ENCODE data around the gene TBCCD1.

Gene TBCCD1

GRCh38 chr3:186540221-186540834 is 26.8 kb downstream of the TBCCD1 start:
- ATAC-seq (ENCODE audit: insufficient read depth, low read depth) = peak; percentile 97
- peaks cover 19% of the 10 kb centered on the region for H3K36me3 ChIP-seq (ENCODE audit: insufficient read depth, low read length)
- TF ChIP-seq, protein P1, sequence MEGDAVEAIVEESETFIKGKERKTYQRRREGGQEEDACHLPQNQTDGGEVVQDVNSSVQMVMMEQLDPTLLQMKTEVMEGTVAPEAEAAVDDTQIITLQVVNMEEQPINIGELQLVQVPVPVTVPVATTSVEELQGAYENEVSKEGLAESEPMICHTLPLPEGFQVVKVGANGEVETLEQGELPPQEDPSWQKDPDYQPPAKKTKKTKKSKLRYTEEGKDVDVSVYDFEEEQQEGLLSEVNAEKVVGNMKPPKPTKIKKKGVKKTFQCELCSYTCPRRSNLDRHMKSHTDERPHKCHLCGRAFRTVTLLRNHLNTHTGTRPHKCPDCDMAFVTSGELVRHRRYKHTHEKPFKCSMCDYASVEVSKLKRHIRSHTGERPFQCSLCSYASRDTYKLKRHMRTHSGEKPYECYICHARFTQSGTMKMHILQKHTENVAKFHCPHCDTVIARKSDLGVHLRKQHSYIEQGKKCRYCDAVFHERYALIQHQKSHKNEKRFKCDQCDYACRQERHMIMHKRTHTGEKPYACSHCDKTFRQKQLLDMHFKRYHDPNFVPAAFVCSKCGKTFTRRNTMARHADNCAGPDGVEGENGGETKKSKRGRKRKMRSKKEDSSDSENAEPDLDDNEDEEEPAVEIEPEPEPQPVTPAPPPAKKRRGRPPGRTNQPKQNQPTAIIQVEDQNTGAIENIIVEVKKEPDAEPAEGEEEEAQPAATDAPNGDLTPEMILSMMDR (IDR thresholded peaks at IDR 0.05; ENCODE audit: borderline replicate concordance, extremely low read depth, low read length, poor library complexity, severe bottlenecking) = peak; percentile 86
- no peak for TF ChIP-seq EZH2 (IDR thresholded peaks at IDR 0.05; ENCODE audit: borderline replicate concordance, low read depth, low read length, severe bottlenecking)
- DNase-seq = peak; percentile 75
- peak overlapping the region; percentile 44 for H3K4me2 ChIP-seq (ENCODE audit: insufficient read depth, low read length)
- no peak overlapping the region for H3K27ac ChIP-seq (ENCODE audit: low read length)
- no peak overlapping the region for H3K4me3 ChIP-seq (ENCODE audit: low read depth in 1 of 2, low read length in 2 of 2)
- no peak overlapping the region for H2AFZ ChIP-seq (ENCODE audit: low read depth, low read length)
- H3K9ac ChIP-seq (ENCODE audit: low read depth, low read length) = no peak overlapping the region
- H3K9me3 ChIP-seq (ENCODE audit: insufficient read depth, low read length, severe bottlenecking) = no peaks in the 10 kb centered on the region
- H3K79me2 ChIP-seq (ENCODE audit: insufficient read depth, low read length) = no peaks in the 10 kb centered on the region
- no peaks in the 10 kb centered on the region for H4K20me1 ChIP-seq (ENCODE audit: insufficient read depth, low read length)
- H3K4me1 ChIP-seq (ENCODE audit: insufficient read depth, low read length) = no peaks in the 10 kb centered on the region
- no peaks in the 10 kb centered on the region for H3K27me3 ChIP-seq (ENCODE audit: insufficient read depth, low read length, poor library complexity)

GRCh38 chr3:186538779-186539178 is 28.4 kb downstream of the TBCCD1 start:
- no peak for DNase-seq
- Histone ChIP-seq H3K4me1 (ENCODE audit: insufficient read depth, low read length) (no peaks in the 10 kb centered on the region), H3K4me3 (ENCODE audit: low read depth in 1 of 2, low read length in 2 of 2) (no peak overlapping the region), H3K4me2 (ENCODE audit: insufficient read depth, low read length) (no peak overlapping the region), H4K20me1 (ENCODE audit: insufficient read depth, low read length) (no peaks in the 10 kb centered on the region), H3K36me3 (ENCODE audit: insufficient read depth, low read length) (peaks cover 7% of the 10 kb centered on the region), H3K27ac (ENCODE audit: low read length) (no peak overlapping the region), H3K79me2 (ENCODE audit: insufficient read depth, low read length) (no peaks in the 10 kb centered on the region), H3K27me3 (ENCODE audit: insufficient read depth, low read length, poor library complexity) (no peaks in the 10 kb centered on the region), H3K9me3 (ENCODE audit: insufficient read depth, low read length, severe bottlenecking) (no peaks in the 10 kb centered on the region), H2AFZ (ENCODE audit: low read depth, low read length) (no peak overlapping the region), H3K9ac (ENCODE audit: low read depth, low read length) (no peak overlapping the region)
- ATAC-seq (ENCODE audit: insufficient read depth, low read depth) = no peak
- TF ChIP-seq, protein P1 (IDR thresholded peaks at IDR 0.05; ENCODE audit: borderline replicate concordance, extremely low read depth, low read length, poor library complexity, severe bottlenecking) = no peak
- TF ChIP-seq EZH2 (IDR thresholded peaks at IDR 0.05; ENCODE audit: borderline replicate concordance, low read depth, low read length, severe bottlenecking) = no peak

- H3K27ac ChIP-seq (ENCODE audit: low read length) = no peak overlapping the region
- no peak overlapping the region for H2AFZ ChIP-seq (ENCODE audit: low read depth, low read length)
- H4K20me1 ChIP-seq (ENCODE audit: insufficient read depth, low read length) = no peaks in the 10 kb centered on the region
- H3K4me1 ChIP-seq (ENCODE audit: insufficient read depth, low read length) = no peaks in the 10 kb centered on the region
- H3K9ac ChIP-seq (ENCODE audit: low read depth, low read length) = no peak overlapping the region
- H3K4me2 ChIP-seq (ENCODE audit: insufficient read depth, low read length) = no peak overlapping the region
- H3K79me2 ChIP-seq (ENCODE audit: insufficient read depth, low read length) = no peaks in the 10 kb centered on the region
- no peaks in the 10 kb centered on the region for H3K9me3 ChIP-seq (ENCODE audit: insufficient read depth, low read length, severe bottlenecking)
- no peak overlapping the region for H3K4me3 ChIP-seq (ENCODE audit: low read depth in 1 of 2, low read length in 2 of 2)
- DNase-seq = no peak
- no peak for TF ChIP-seq EZH2 (IDR thresholded peaks at IDR 0.05; ENCODE audit: borderline replicate concordance, low read depth, low read length, severe bottlenecking)
- TF ChIP-seq, protein P1 (IDR thresholded peaks at IDR 0.05; ENCODE audit: borderline replicate concordance, extremely low read depth, low read length, poor library complexity, severe bottlenecking) = no peak
- no peaks in the 10 kb centered on the region for H3K27me3 ChIP-seq (ENCODE audit: insufficient read depth, low read length, poor library complexity)
- ATAC-seq (ENCODE audit: insufficient read depth, low read depth) = no peak
- H3K36me3 ChIP-seq (ENCODE audit: insufficient read depth, low read length) = peaks cover 4% of the 10 kb centered on the region; the same call in 1 of the 2 replicates
These were observed 30.0 kb downstream of the TBCCD1 start for GRCh38 chr3:186536883-186537844.
